Panc1 (cell line): ENCODE results near the gene USP44.

Source experiments
- POLR2AphosphoS5 ChIP-seq: IDR thresholded peaks from 2 replicates; pipeline ENCODE4 v1.6.1; 2012; ENCODE audit warnings: mild to moderate bottlenecking, low read depth, low read length, moderate library complexity
- REST ChIP-seq, 2 experiments: IDR thresholded peaks; 2 replicates each; pipeline ENCODE4 v1.6.1; 2011 to 2012; ENCODE audit warnings: low read depth in 2 of 2, control low read depth in 1 of 2, low read length in 1 of 2, mild to moderate bottlenecking in 1 of 2, moderate library complexity in 1 of 2; ENCODE audit not compliant: insufficient read depth in 1 of 2
- SIN3A ChIP-seq: IDR thresholded peaks from 2 replicates; pipeline ENCODE4 v1.6.1; 2012; ENCODE audit warnings: low read depth, mild to moderate bottlenecking, low read length, moderate library complexity, borderline replicate concordance; ENCODE audit not compliant: insufficient read depth
- TCF7L2 ChIP-seq: IDR thresholded peaks from 2 replicates; pipeline ENCODE4 v1.6.1; 2011; ENCODE audit warnings: mild to moderate bottlenecking, low read depth, low read length, inconsistent platforms
- TF ChIP-seq, protein P1 (sequence below): fragments of 450-650 bp; IDR thresholded peaks from 2 replicates; pipeline ENCODE4 v1.5.1; 2017; ENCODE audit warnings: mild to moderate bottlenecking

DNA sequence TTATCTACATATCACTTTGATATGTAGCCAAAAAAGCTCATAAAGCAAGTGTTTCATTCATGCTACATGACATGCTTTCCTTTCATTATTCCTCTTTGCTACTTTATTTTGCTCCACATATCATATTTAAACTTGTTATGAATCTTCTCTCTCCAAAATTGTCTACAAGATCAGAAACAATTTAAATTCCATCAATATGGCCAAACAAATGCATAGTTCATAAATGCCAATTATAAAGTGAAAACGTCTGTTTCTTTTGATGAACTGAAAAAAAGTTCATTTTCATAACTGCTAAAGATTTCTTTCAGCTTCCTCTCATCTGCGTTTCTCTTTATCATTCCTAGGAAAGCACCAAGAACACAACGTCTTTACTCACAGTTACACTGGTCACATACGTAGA is 22.8 kb downstream of the USP44 start:
- TF ChIP-seq POLR2AphosphoS5, result no peak
- TF ChIP-seq, protein P1, sequence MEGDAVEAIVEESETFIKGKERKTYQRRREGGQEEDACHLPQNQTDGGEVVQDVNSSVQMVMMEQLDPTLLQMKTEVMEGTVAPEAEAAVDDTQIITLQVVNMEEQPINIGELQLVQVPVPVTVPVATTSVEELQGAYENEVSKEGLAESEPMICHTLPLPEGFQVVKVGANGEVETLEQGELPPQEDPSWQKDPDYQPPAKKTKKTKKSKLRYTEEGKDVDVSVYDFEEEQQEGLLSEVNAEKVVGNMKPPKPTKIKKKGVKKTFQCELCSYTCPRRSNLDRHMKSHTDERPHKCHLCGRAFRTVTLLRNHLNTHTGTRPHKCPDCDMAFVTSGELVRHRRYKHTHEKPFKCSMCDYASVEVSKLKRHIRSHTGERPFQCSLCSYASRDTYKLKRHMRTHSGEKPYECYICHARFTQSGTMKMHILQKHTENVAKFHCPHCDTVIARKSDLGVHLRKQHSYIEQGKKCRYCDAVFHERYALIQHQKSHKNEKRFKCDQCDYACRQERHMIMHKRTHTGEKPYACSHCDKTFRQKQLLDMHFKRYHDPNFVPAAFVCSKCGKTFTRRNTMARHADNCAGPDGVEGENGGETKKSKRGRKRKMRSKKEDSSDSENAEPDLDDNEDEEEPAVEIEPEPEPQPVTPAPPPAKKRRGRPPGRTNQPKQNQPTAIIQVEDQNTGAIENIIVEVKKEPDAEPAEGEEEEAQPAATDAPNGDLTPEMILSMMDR, result no peak
- TF ChIP-seq TCF7L2, result no peak
- no peak for TF ChIP-seq SIN3A
- no peak for TF ChIP-seq REST (IDR thresholded peaks at IDR 0.05; ENCODE audit: insufficient read depth in 1 of 2, low read depth in 2 of 2, low read length in 1 of 2)
